Inflammatory macrophage treated with lipopolysaccharide for 4 hours (primary cell): Measurements from ENCODE around the gene CDH23.

Experiments used
- DNase-seq: peaks from one replicate; pipeline ENCODE4 v3.0.0-alpha.2; 2020

CDH23 gene

GRCh38 chr10:71393841-71394475 is 2.8 kb upstream of the CDH23 start:
- DNase-seq = no peak

GRCh38 chr10:71394926-71395562 is 1.7 kb upstream of the CDH23 start:
- no peak for DNase-seq

- no peak for DNase-seq
Observed at GRCh38 chr10:71395621-71396020, 1.1 kb upstream of the CDH23 start.

GRCh38 chr10:71396084-71396710 is 523 bp upstream of the CDH23 start:
- no peak for DNase-seq

GRCh38 chr10:71397296-71398212 is 834 bp downstream of the CDH23 start:
- peak; percentile 46 for DNase-seq

DNA sequence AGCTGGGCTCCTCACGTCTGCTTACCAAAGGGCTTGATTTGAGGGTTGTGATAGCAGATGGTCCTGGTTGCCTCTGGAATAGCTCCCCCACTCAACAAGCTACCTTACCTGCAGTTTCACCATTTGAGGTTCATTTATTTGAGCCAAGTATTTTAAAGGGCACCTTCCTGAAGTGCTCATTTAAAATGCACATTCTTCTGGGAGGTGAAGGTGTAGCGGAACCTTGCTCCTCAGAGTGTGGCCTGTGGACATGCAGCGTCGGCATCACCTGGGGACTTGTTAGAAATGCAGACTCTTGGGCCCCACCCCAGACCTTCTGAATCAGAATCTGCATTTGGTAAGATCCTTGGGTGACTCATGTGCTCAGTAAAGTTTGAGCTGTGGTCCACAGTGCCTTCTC is 2.3 kb downstream of the CDH23 start:
- no peak for DNase-seq

DNA sequence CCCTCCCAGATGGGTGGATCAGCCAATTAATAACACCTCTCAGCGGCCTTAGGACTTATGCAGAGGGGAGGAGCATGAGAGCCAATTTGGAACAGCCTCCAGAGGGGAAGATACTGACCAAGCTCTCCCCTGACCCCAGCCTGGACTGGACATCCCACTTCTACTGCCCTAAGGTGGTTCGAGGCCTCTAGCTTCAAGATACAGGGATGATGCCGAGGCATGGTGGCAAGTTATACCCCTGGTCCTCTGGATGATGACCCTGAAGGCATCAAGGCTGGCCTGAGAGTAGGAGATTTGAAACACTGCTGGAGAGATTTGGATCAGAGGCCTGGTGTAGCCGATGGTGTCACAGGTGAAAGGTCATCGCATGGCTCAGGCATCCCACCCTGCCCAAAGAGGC is 3.2 kb downstream of the CDH23 start:
- DNase-seq = no peak

DNA sequence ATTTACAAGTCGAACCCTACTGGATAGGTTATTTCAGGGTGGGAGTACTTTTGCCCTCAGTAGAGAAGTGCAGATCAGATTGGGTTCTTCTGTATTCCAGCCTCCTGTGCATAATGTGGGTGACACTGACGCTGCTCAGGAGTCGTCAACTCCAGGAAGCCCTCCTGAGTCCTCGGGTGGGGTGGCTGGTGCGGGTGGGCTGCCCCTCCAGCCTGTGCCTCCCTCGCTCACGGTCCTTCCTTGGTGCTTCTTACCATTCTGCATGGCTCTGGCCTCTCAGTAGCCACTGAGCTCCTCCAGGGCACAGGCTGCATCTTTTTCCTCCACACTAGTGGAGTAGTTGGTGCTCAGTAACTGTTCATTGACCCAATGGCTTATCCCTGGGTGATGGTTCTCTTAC is 4.3 kb downstream of the CDH23 start:
- DNase-seq = no peak

DNA sequence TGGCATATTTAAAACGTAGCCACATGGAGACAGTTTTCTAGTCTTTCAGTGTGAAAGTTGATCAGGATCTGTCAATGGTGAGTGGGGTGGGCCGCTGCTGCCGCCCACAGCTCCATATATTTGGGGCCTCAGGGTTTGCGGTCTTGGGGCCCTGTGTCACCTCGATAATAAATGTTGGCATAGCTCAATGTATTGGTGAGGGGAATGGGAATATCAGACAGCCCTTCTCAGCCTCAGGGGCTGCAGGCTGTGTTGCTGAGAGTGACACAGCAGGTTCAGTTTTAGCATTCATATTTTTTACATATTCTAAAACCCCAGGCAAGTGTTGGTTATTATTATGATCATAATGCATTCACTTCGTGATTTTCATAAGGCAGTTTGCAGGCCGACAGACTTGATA is 5.3 kb downstream of the CDH23 start:
- no peak for DNase-seq

DNA sequence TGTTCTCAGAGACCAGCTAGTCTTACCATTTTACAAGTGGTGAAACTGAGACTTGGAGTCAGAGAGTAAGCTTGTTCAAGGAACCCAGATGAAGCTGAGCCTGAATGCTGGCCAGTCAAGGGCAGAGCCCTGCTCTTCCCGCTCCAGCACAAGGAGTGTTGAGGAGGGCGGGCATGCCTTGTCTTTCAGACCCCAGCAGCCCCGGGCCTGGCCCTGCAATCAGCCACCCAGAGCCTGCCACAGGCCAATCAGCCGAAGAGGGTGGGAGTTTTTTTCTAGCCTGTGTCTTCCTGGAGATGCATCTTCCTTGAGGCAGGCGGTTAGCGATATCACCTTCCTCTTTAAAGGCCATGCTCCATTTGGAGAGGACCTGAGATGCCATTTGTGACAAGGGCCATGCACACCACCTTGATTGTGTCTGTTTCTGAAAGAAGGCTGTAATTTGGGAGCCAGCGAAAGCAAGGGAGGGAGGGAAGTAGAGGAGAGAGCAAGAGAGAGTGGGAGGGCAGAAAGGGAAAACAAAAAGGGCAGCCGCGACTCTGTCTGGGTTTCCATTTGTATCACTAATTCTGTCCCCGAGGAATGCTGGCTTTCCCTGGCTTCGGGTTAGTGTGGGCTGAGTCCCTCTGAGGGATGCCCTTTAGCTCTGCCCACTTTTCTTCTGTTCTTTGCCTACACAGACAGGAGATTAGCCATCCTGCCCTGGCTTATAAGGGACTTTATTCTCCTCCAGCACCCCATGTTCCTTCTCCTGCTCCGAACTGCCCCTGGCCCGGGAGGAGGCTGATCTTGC is 8.0 kb downstream of the CDH23 start:
- no peak for DNase-seq

DNA sequence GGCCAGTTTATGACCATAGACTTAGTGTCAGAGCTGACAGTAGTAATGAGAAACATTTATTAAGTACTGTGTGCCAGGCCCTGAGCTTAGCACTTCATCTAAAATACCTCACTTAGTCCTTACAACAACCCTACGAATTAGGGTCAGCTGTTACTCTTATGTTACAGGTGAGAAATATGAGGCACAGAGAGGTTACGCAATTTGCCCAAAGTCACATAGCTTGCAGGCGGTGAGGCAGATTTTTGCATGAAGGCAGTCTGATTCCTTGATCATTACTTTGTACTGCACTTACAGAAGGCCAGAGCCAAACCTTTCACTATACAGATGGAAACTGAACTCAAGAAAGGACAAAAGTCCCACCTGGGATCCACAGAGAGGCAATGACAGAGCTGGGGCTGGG is 10.2 kb downstream of the CDH23 start:
- DNase-seq = no peak

DNA sequence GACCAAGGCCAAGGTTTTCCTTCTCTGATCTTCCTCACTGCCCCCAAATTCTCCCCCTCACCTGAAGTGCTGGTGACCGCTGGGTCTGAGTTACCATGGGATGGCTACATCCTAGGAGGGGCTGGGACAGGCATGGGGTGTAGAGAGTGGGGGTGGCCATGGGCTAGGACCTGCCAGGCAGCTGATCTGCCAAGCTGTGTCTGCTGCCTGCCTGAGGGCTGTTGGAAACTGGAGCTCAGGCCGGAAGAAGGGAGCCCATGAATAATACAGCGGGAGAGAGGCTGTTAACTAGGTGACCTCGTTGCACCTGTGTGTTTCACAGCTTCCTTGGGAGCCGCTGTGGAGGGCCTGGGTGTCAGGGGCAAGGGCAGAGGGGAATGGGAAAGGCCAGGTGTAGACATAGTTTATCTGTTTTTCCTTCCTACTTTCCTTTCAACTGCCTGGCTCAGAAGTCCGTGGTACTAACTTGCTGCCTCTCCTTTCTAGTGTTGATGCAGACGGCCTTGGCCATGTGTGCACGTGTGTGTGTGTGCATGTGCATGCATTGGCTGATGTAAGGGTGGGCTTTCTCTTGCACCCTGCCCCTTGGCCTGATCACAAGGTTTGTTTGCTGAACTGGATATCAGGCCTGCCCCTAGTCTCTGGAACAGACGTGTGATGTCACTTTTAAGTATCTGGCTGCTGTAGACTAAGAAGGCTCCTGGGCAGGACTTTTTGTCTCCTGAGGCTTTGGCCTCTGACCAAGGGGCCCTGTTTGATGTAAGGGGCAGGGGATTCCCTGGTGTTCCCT is 11.9 kb downstream of the CDH23 start:
- no peak for DNase-seq

DNA sequence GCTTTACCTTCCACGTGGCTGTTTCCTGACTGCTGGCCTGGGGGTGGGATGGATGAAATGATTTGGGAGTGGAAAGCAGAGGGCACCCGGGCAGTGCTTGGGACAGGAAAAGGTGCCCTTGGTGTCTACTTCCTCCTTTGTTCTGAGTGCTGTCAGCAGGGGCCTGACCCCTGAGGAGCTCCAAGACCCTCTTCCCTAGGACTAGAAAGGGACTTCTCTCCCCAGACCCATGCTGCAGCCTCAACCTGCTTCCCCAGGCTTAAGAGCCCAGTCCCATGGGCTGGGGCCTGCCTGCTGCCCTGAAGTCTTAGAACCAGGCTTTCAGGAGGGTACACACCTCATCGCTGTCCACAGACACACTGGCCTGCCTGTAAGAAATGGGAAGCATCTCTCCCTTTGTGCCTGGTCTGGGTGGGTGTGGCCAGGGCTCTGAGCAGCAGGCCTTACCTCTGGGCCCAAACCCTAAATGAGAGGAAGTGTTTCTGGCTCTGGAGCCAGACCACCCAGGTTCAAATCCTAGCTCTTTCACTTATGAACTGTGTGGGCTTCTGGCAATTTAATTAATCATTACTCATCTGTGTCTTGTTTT is 12.9 kb downstream of the CDH23 start:
- DNase-seq = no peak

- peak; percentile 29 for DNase-seq
Observed at GRCh38 chr10:71413581-71413980, 16.9 kb downstream of the CDH23 start.

- no peak for DNase-seq
Observed at GRCh38 chr10:71414359-71414758, 17.6 kb downstream of the CDH23 start.

DNA sequence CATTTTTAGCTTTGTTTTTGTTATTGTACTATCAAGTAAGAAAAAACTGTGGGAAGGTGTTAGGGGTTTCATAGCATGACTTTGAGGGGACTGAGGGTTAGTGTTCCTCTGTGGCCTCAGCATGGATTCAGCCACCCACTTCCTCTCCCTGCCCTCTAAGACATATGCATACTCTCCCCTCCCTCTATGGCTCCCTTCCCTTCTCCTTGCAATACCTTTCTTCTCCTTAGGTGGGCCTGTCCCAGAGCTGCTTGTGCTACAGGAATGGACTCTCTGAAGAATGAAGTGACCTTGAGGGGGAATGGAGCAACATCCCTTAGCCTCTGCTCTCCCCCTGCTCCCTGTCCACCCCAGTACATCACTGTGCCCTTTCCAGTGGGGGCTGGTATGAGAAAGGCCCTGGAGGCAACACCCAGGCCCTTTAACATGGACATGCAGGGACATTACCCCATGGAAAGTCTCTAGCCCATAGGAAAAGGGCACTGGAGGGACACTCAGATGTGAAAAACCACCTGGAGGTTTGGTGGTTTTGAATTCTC is 22.4 kb downstream of the CDH23 start:
- DNase-seq = no peak

GRCh38 chr10:71419750-71420149 is 23.0 kb downstream of the CDH23 start:
- DNase-seq = no peak

DNA sequence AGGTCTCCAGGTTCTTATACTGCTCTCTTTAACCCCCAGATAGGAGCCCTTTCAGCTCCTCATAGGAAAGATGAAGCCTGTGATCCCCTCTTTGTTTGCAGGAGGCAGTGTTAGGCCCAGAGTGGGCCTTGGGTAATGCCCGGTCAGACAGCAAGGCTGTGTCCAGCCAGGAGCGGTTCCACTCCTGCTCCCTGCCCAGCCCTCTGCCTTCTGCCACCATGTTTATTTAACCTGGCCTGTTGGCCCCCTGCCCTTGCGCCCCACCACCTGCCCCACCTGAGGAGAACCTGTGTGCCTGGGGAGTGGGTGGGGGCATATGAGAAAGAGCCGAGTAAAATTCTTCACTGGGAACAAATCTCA is 24.3 kb downstream of the CDH23 start:
- DNase-seq = no peak

DNA sequence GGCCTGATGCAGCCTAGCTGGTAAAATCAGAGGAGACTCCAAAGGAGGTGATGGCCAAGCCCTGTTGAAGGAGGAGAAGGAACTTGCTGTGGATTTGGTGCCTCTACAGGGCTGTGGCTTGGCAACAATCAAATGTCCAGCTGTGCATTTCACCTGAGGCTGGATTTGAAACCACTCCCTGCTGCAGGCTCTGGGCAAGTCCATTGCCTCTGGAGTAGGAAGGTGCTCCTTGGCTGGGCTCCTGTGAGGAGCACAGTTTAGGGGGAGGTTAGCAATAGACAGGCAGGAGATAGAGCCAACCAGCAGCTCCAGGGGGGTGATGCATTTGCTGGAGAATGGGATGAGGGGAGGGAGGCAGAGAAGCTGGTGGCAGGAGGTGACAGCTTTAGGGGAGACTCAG is 26.5 kb downstream of the CDH23 start:
- DNase-seq = no peak

- no peak for DNase-seq
Observed at GRCh38 chr10:71423901-71424300, 27.2 kb downstream of the CDH23 start.

GRCh38 chr10:71424496-71425194 is 27.9 kb downstream of the CDH23 start:
- DNase-seq = no peak
